PFSK-1 (cell line): ENCODE data around the gene TARBP1.

ENCODE experiments used
- POLR2AphosphoS5 ChIP-seq: IDR thresholded peaks from 2 replicates; pipeline ENCODE4 v1.6.1; 2012; ENCODE audit warnings: low read depth, mild to moderate bottlenecking, control low read depth, low read length, moderate library complexity
- TF ChIP-seq, protein P1 (sequence below), 2 experiments: IDR thresholded peaks; 2 replicates each; pipeline versions ENCODE4 v1.6.1 to v1.8.0; 2011 to 2012; ENCODE audit warnings: low read depth in 2 of 2, low read length in 2 of 2, control low read depth in 1 of 2, inconsistent platforms in 1 of 2, mild to moderate bottlenecking in 1 of 2, moderate library complexity in 1 of 2; ENCODE audit not compliant: insufficient read depth in 1 of 2

DNA sequence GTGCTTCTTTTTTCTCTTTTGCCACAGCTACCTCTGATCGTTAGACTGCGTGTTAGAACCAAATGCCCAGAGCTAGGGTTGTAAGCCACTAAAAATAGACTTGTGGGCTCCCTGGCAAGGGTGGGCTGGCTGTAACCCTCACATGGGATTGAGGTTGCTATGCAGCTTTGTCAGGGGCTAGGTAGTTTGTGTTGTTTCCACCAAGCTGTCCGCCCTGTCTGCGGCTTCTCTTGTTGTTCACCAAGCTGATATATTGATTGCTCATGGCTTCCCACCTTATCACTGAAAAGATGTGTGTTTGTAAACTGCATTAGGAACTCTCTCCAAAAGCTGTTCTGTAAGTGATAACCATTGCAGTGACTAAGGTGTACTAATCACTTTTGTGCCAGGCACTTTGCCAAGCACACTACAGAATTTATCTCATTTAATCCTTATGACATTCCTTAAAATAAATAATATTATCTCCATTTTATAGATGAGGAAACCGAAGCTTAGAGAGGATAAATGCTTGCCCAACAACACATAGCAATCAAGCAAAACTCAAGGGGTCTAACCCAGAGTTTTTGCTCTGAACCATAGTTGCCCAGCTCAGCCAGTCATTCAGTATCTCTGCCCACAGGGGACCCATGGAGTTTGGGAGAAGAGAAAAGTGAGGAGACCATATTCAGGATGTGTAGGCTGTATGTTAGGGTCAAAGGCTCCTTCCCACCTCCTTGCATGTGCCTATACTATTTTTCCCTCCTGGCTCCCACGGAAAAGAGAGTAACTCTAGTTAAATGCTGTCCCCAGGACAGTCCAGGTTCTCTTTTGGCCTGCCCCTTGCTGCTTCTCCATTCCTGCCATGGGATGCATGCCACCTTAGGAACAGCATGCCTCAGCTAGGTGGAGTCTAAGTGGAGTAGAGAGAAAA is 42.2 kb upstream of the TARBP1 start:
- no peak for TF ChIP-seq POLR2AphosphoS5
- TF ChIP-seq, protein P1, sequence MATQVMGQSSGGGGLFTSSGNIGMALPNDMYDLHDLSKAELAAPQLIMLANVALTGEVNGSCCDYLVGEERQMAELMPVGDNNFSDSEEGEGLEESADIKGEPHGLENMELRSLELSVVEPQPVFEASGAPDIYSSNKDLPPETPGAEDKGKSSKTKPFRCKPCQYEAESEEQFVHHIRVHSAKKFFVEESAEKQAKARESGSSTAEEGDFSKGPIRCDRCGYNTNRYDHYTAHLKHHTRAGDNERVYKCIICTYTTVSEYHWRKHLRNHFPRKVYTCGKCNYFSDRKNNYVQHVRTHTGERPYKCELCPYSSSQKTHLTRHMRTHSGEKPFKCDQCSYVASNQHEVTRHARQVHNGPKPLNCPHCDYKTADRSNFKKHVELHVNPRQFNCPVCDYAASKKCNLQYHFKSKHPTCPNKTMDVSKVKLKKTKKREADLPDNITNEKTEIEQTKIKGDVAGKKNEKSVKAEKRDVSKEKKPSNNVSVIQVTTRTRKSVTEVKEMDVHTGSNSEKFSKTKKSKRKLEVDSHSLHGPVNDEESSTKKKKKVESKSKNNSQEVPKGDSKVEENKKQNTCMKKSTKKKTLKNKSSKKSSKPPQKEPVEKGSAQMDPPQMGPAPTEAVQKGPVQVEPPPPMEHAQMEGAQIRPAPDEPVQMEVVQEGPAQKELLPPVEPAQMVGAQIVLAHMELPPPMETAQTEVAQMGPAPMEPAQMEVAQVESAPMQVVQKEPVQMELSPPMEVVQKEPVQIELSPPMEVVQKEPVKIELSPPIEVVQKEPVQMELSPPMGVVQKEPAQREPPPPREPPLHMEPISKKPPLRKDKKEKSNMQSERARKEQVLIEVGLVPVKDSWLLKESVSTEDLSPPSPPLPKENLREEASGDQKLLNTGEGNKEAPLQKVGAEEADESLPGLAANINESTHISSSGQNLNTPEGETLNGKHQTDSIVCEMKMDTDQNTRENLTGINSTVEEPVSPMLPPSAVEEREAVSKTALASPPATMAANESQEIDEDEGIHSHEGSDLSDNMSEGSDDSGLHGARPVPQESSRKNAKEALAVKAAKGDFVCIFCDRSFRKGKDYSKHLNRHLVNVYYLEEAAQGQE (IDR thresholded peaks at IDR 0.05; ENCODE audit: insufficient read depth in 1 of 2, low read depth in 2 of 2, low read length in 2 of 2): no peak
